Kidney (tissue), 14 donors: ENCODE results near the gene NPEPL1. TPM values are rescaled to one million over a fixed set of nuclear protein-coding genes. Genes with fewer than 3 reads are reported as not detected.

Source experiments
- DNase-seq, 5 donors: peaks; one replicate each; pipeline ENCODE4 v3.0.0-alpha.2; 2013 to 2020
- FAIRE-seq: peaks from 2 replicates; lab custom pipeline; 2012; peaks lifted over from hg19 to GRCh38; lab: Jason Lieb, UNC
- H3K27ac ChIP-seq, 2 donors: one replicate each; pipeline ENCODE4 v1.7.0; 2013; ENCODE audit warnings: low read depth in 2 of 2, low read length in 2 of 2, inconsistent platforms in 1 of 2
- H3K27me3 ChIP-seq: one replicate; pipeline ENCODE4 v1.7.1; 2013; ENCODE audit warnings: low read length, inconsistent platforms; ENCODE audit not compliant: control insufficient read depth, insufficient read depth
- H3K36me3 ChIP-seq, 3 donors: one replicate each; pipeline versions ENCODE4 v1.7.0 to v1.7.1; 2013; ENCODE audit warnings: low read length in 3 of 3, control low read depth in 1 of 3, inconsistent platforms in 1 of 3; ENCODE audit not compliant: insufficient read depth in 3 of 3, control insufficient read depth in 2 of 3
- H3K4me1 ChIP-seq, 3 donors: one replicate each; pipeline versions ENCODE4 v1.7.0 to v1.7.1; 2013; ENCODE audit warnings: low read length in 3 of 3, inconsistent platforms in 1 of 3, low read depth in 1 of 3; ENCODE audit not compliant: control insufficient read depth in 2 of 3, insufficient read depth in 2 of 3
- H3K4me3 ChIP-seq, 3 donors: one replicate each; pipeline versions ENCODE4 v1.7.0 to v1.8.1; 2013; ENCODE audit warnings: low read length in 3 of 3, control low read depth in 1 of 3, inconsistent platforms in 1 of 3
- H3K9ac ChIP-seq, 3 donors: one replicate each; pipeline versions ENCODE4 v1.7.0 to v1.7.1; 2013; ENCODE audit warnings: low read length in 3 of 3, control low read depth in 1 of 3, inconsistent platforms in 1 of 3
- H3K9me3 ChIP-seq, 3 donors: one replicate each; pipeline versions ENCODE4 v1.7.0 to v1.7.1; 2013; ENCODE audit warnings: low read length in 3 of 3, control low read depth in 1 of 3, inconsistent platforms in 1 of 3; ENCODE audit not compliant: control insufficient read depth in 2 of 3, insufficient read depth in 1 of 3
- CTCF ChIP-seq: IDR thresholded peaks from 3 replicates; pipeline ENCODE4 v1.5.1; 2012; ENCODE audit warnings: mild to moderate bottlenecking, moderate library complexity, borderline replicate concordance; ENCODE audit not compliant: insufficient read depth; ENCODE audit errors: extremely low read depth
- intact Hi-C: fragments of 100-400 bp; cut with DNase I; formaldehyde crosslinking; loops from one replicate; pipeline ENCODE4 v1.11.1; 2022
- polyA plus RNA-seq: library from polyadenylated mRNA; stranded (reverse); fragments of 350-450 nt; fragmentation: Illumina TruSeq; extraction: RNeasy Lipid Tissue Mini Kit (QIAGEN cat#74804); gene quantifications from one replicate; pipeline ENCODE4 v1.2.3, GENCODE V29; 2014; ENCODE audit warnings: low read depth, low replicate concordance; ENCODE audit not compliant: insufficient read depth
- total RNA-seq: library from RNA; stranded (reverse); fragmentation: NEBNext Ultra II Directional; extraction: Animal tissue kit (Norgen Biotek cat#: 25700); gene quantifications from one replicate; pipeline ENCODE4 v1.2.1, GENCODE V29; 2021
- donor health status: control.
- donor health status: control.
- donor health status: control.
- donor health status: control.
- donor health status: control.
- donor health status: DM: yes; HTN: yes; CAD: no.
- donor health status: Normal renal cell carcinoma (clear cell type).

Gene NPEPL1
- total and polyA plus RNA-seq, 2 donors from 2014 or later = 39.7 to 60.2 TPM

DNA sequence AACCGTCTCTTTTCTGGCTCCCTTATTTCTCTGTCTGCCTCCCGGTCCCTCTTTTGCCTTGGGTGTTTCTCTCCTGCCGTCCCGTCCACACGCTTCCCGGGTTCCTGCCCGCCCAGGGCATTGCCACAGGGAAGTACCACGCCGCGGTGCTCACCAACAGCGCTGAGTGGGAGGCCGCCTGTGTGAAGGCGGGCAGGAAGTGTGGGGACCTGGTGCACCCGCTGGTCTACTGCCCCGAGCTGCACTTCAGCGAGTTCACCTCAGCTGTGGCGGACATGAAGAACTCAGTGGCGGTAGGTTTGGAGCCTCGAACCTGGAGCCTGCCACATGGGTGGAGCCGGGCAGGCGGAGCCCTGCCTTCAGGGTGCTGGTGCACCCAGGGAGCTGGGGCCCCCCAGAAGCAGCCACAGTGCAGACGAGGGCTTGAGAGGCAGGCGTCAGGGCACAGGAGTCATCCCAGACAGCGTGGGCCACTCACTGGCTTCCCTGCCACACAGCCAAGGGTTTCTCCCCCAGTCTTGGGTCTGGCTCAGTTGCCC, 21.3 kb downstream of the NPEPL1 start:
- Histone ChIP-seq H3K9ac (no peak overlapping the region), H3K36me3 (peaks cover 0 to 3% (median 0%) of the 10 kb centered on the region in 3 donors), H3K27me3 (no peaks in the 10 kb centered on the region), H3K9me3 (no peaks in the 10 kb centered on the region), H3K4me3 (no peak overlapping the region), H3K4me1 (peaks cover 0 to 2% (median 0%) of the 10 kb centered on the region in 3 donors), H3K27ac (no peak overlapping the region)
- FAIRE-seq (no peak), DNase-seq (peak in 3 of 5 donors; percentile 8 to 52 (median 35))
- intact Hi-C loops = no loop called here
- TF ChIP-seq CTCF = no peak

DNA sequence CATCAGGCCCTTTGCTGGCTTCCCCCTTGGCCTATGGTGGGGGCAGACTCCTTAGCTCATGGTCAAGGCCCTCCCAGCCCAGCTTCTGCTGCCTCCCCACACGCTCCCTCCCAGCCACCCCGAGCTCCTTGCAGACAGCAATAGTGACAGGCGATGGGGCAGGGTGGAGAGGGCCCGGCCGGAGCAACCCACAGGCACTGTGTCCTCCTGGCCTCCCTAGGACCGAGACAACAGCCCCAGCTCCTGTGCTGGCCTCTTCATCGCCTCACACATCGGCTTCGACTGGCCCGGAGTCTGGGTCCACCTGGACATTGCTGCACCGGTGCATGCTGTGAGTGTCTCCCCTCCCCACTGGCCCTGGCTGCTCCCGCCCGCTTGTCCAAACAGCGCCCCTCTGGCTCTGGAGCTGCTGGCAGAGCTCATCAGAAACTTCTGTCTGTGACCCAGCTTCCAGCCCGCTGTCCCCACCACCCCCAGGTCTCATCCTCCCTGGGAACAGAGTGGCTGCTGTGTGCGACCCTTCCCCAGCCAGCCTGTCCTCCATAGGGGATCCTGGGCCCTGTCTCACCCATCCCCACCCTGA, 21.8 kb downstream of the NPEPL1 start:
- Histone ChIP-seq H3K4me1 (peaks cover 0 to 2% (median 0%) of the 10 kb centered on the region in 3 donors), H3K27me3 (no peaks in the 10 kb centered on the region), H3K9ac (no peak overlapping the region), H3K36me3 (peaks cover 0 to under 1% (median 0%) of the 10 kb centered on the region in 3 donors), H3K27ac (no peak overlapping the region), H3K4me3 (no peak overlapping the region), H3K9me3 (no peaks in the 10 kb centered on the region)
- DNase-seq (peak in 2 of 5 donors; percentile 9 to 68), FAIRE-seq (no peak)
- TF ChIP-seq CTCF = no peak
- intact Hi-C loops = no loop called here

DNA sequence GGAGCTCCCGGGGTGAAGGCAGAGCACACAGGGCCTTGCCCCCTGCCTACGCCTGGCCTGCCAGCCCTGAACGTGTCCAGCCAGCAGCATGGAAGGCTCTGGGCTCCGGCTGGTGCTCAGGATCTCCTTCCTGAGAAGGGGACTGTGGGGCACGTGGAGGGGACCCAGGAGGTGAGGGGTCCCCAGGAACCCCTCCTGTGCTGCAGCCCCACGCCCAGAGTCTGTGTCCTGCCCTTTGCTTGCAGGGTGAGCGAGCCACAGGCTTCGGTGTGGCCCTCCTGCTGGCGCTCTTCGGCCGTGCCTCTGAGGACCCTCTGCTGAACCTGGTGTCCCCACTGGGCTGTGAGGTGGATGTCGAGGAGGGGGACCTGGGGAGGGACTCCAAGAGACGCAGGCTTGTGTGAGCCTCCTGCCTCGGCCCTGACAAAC, 22.3 kb downstream of the NPEPL1 start:
- no peak for TF ChIP-seq CTCF
- H3K36me3 ChIP-seq = no peaks in the 10 kb centered on the region
- FAIRE-seq = no peak
- H3K27ac ChIP-seq = no peak overlapping the region
- H3K27me3 ChIP-seq = no peaks in the 10 kb centered on the region
- no peak overlapping the region for H3K4me3 ChIP-seq
- DNase-seq = peak in 2 of 5 donors; percentile 47 to 65
- no peaks in the 10 kb centered on the region for H3K9me3 ChIP-seq
- H3K4me1 ChIP-seq = peaks cover 0 to 2% (median 0%) of the 10 kb centered on the region in 3 donors
- H3K9ac ChIP-seq = no peak overlapping the region
- intact Hi-C loops = no loop called here
